ENCODE data around the gene LLGL1. TPM values are rescaled to one million over a fixed set of nuclear protein-coding genes. Genes with fewer than 3 reads are reported as not detected.

Gene LLGL1
- total and polyA plus RNA-seq, 10 of the 15 experiments (the other 5 are each of a cell fraction or from before 2014, with no cell fraction given), result 0.02 to 9.2 (median 2.5) TPM

GRCh38 chr17:18184143-18185031 lies 41.0 kb upstream of the LLGL1 start (continued):
- TF ChIP-seq REST (IDR thresholded peaks at IDR 0.05; ENCODE audit: low read depth, low read length) (no peak), YY1 (IDR thresholded peaks at IDR 0.05; ENCODE audit: low read depth, low read length) (0 out of 2 replicates have a peak, but pooled peaks have one; percentile 25), CUX1 (IDR thresholded peaks at IDR 0.05; ENCODE audit: insufficient replicate concordance, low read depth, low read length) (no peak), RAD21 (IDR thresholded peaks at IDR 0.05; ENCODE audit: insufficient read depth, low read depth, low read length) (0 out of 2 replicates have a peak, but pooled peaks have one; percentile 21), TCF12 (IDR thresholded peaks at IDR 0.05; ENCODE audit: low read depth, low read length) (no peak), GATAD2B (conservative IDR thresholded peaks at IDR 0.05; ENCODE audit: low read depth) (no peak), POU2F2 (IDR thresholded peaks at IDR 0.05; ENCODE audit: borderline replicate concordance, low read depth, low read length) (no peak), LARP7 (IDR thresholded peaks at IDR 0.05) (no peak), BCL11A (IDR thresholded peaks at IDR 0.05; ENCODE audit: low read depth, low read length) (no peak), SMARCA5 (IDR thresholded peaks at IDR 0.05) (no peak), RELB (IDR thresholded peaks at IDR 0.05; ENCODE audit: low read depth) (no peak), ZBTB4 (CRISPR knock-in tag; IDR thresholded peaks at IDR 0.05) (no peak), EGR1 (IDR thresholded peaks at IDR 0.05; ENCODE audit: borderline replicate concordance in 1 of 2, low read depth in 2 of 2, low read length in 2 of 2) (no peak), CREM (IDR thresholded peaks at IDR 0.05; ENCODE audit: low read depth) (peak; percentile 68), POLR2A (IDR thresholded peaks at IDR 0.05; ENCODE audit: low read depth, low read length) (peak; percentile 24; the same call in 1 of the 2 replicates), HDAC6 (IDR thresholded peaks at IDR 0.05; ENCODE audit: unreplicated experiment) (no peak)

Data from GM12878 (cell line).